Psoas muscle (tissue), 8 donors: ENCODE measurements around the gene FHOD1. TPM values are rescaled to one million over a fixed set of nuclear protein-coding genes. Genes with fewer than 3 reads are reported as not detected.

Experiments
- ATAC-seq, 4 donors: fragments of 200-7000 bp; cut with Tn5 transposase; one replicate each; pipeline ENCODE4 v1.9.1; 2020; ENCODE audit warnings: moderate library complexity in 3 of 4, mild to moderate bottlenecking in 2 of 4
- DNase-seq, 2 donors: peaks; one replicate each; pipeline ENCODE4 v3.0.0-alpha.2; 2020
- H3K27ac ChIP-seq: fragments of 200-600 bp; one replicate; pipeline ENCODE4 v1.8.0; 2022
- H3K27me3 ChIP-seq, 3 donors: fragments of 200-600 bp in 1 of 3; one replicate each; pipeline versions ENCODE4 v1.6.1 to v1.8.0; 2013 to 2022; ENCODE audit warnings: low read length in 2 of 3, mild to moderate bottlenecking in 2 of 3, moderate library complexity in 1 of 3; ENCODE audit not compliant: insufficient read depth in 3 of 3
- H3K36me3 ChIP-seq, 2 donors: fragments of 200-600 bp in 1 of 2; one replicate each; pipeline versions ENCODE4 v1.6.1 to v1.8.0; 2013 to 2022; ENCODE audit warnings: low read depth in 1 of 2, mild to moderate bottlenecking in 1 of 2, moderate library complexity in 1 of 2; ENCODE audit not compliant: insufficient read depth in 1 of 2
- H3K4me1 ChIP-seq: fragments of 200-600 bp; one replicate; pipeline ENCODE4 v1.8.0; 2022
- H3K4me3 ChIP-seq: fragments of 200-600 bp; one replicate; pipeline ENCODE4 v1.8.0; 2022; ENCODE audit warnings: mild to moderate bottlenecking
- H3K9me3 ChIP-seq: fragments of 200-600 bp; one replicate; pipeline ENCODE4 v1.8.0; 2022
- CTCF ChIP-seq: fragments of 200-600 bp; IDR thresholded peaks from one replicate; pipeline ENCODE4 v1.8.0; 2022; ENCODE audit warnings: antibody characterized with exemption
- WGBS, 3 donors: extraction: QIAGEN DNeasy Blood & Tissue Kit; methylation state at CpG; one replicate each; pipeline versions ENCODE4 v1.1.6 to v1.1.7; 2013; 5-methylcytosine and 5-hydroxymethylcytosine counted together
- intact Hi-C, 2 donors: fragments of 100-400 bp; cut with DNase I; formaldehyde crosslinking; loops; one replicate each; pipeline versions ENCODE4 v1.11.0 to v1.14.2; 2022
- polyA plus RNA-seq, 3 donors: library from polyadenylated mRNA; stranded (reverse); fragments of 200-250 nt; gene quantifications; one replicate each; pipeline ENCODE4 v1.2.3, GENCODE V29; 2013
- total RNA-seq, 4 donors: library from RNA; stranded (reverse); fragmentation: NEBNext Ultra II Directional in 2 of 4; extraction: Animal tissue kit (Norgen Biotek cat#: 25700) in 2 of 4; gene quantifications; one replicate each; pipeline versions ENCODE4 v1.2.1 to v1.2.4, GENCODE V29; 2021 to 2023
- donor health status: healthy with polysubstance abuse.
- donor health status: DM: no; HTN: no; CAD: no; lungs with moderate emphysema.
- donor health status: Bipolar disorder and iron deficiency.
- donor health status: healthy.
- donor health status: DM: yes; HTN: yes; CAD: no.
- donor health status: DM: no; HTN: no; CAD: no.
- donor health status: DM: no; HTN: no; CAD: no.
- donor health status: DM: yes; HTN: yes; CAD: no.

FHOD1 gene
- total and polyA plus RNA-seq, 7 donors = 16.9 to 154 (median 61.5) TPM

GRCh38 chr16:67277294-67277998 is 30.2 kb upstream of the FHOD1 start:
- intact Hi-C loops = no loop called here
- TF ChIP-seq CTCF = no peak
- Histone ChIP-seq H3K36me3 (no peaks in the 10 kb centered on the region), H3K4me3 (no peak overlapping the region), H3K4me1 (peaks cover 11% of the 10 kb centered on the region), H3K27ac (peak overlapping the region; percentile 51), H3K9me3 (no peaks in the 10 kb centered on the region), H3K27me3 (no peaks in the 10 kb centered on the region)
- ATAC-seq (peak; percentile 44 to 89 (median 81)), DNase-seq (peak; percentile 60 to 76)
- 75 to 87% (median 79%) methylated on average over 4 of the region's 4 CpGs for WGBS, 3 donors

GRCh38 chr16:67275321-67275720 is 28.0 kb upstream of the FHOD1 start:
- H3K4me3 ChIP-seq = no peak overlapping the region
- WGBS, 3 donors = 89 to 98% (median 93%) methylated on average over 2 of the region's 2 CpGs
- intact Hi-C loops = no loop called here
- no peak for ATAC-seq
- DNase-seq = no peak
- TF ChIP-seq CTCF = no peak
- H3K36me3 ChIP-seq = no peaks in the 10 kb centered on the region
- H3K27me3 ChIP-seq = no peaks in the 10 kb centered on the region
- H3K9me3 ChIP-seq = no peaks in the 10 kb centered on the region
- peaks cover 11% of the 10 kb centered on the region for H3K4me1 ChIP-seq
- no peak overlapping the region for H3K27ac ChIP-seq

- no peak for TF ChIP-seq CTCF
- H3K27me3 ChIP-seq = no peaks in the 10 kb centered on the region
- H3K4me1 ChIP-seq = no peaks in the 10 kb centered on the region
- H3K27ac ChIP-seq = no peak overlapping the region
- DNase-seq = peak in 1 of 2 donors; percentile 17
- intact Hi-C loops = loop anchor here in 1 of 2 donors (5.0 kb wide), 1 partner anchor 191 kb away; no protein-coding TSS in a partner anchor
- no peak overlapping the region for H3K4me3 ChIP-seq
- no peak for ATAC-seq
- 80 to 93% (median 84%) methylated on average over 4 of the region's 4 CpGs for WGBS, 3 donors
- no peaks in the 10 kb centered on the region for H3K9me3 ChIP-seq
- H3K36me3 ChIP-seq = no peaks in the 10 kb centered on the region
These were observed 24.2 kb upstream of the FHOD1 start for GRCh38 chr16:67271446-67271845.

- TF ChIP-seq CTCF = no peak
- no peaks in the 10 kb centered on the region for H3K9me3 ChIP-seq
- peak in 1 of 4 donors; percentile 21 for ATAC-seq
- 87 to 90% (median 90%) methylated on average over 11 of the region's 11 CpGs for WGBS, 3 donors
- no peak overlapping the region for H3K4me3 ChIP-seq
- intact Hi-C loops = loop anchor here in 1 of 2 donors (5.0 kb wide), 1 partner anchor 191 kb away; no protein-coding TSS in a partner anchor
- no peak overlapping the region for H3K27ac ChIP-seq
- no peaks in the 10 kb centered on the region for H3K4me1 ChIP-seq
- peak in 1 of 2 donors; percentile 20 for DNase-seq
- H3K27me3 ChIP-seq = no peaks in the 10 kb centered on the region
- H3K36me3 ChIP-seq = no peaks in the 10 kb centered on the region
These were observed 23.7 kb upstream of the FHOD1 start for GRCh38 chr16:67270931-67271338.
